Measurements from ENCODE around the gene CWH43.
"Not testable (repeated sequence)": the region's sequence is repeated elsewhere in the genome, so short reads cannot be mapped to it uniquely, and the experiment has no call there.

The CWH43 gene

GRCh38 chr4:48976041-48976440 is 10.0 kb upstream of the CWH43 start:
- no peak for DNase-seq (ENCODE audit: low read depth)

GRCh38 chr4:48979914-48980579 is 6.0 kb upstream of the CWH43 start:
- no peak for DNase-seq (ENCODE audit: low read depth)

GRCh38 chr4:48984005-48984404 is 2.1 kb upstream of the CWH43 start:
- not testable (repeated sequence) for DNase-seq (ENCODE audit: low read depth)

DNA sequence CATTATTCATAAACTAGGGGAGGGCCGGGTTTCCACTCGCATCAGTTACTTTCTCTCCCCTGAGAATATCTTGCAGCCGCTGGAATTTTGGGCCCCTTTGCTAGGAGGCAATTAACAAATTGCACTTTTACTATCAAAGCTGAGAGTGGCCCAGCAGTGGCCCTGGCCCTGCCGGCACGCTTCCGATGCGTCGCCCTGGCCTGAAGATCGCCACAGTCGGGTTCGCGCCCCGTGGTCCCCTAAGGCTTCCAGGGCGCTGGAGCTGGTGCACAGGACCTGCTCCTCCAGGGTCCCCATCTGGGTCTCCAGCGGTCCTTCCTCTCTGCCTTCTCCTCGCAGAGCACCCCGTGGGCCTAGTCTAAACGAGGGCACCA is 486 bp upstream of the CWH43 start:
- DNase-seq (ENCODE audit: low read depth): no peak

GRCh38 chr4:48986654-48987164 is 634 bp downstream of the CWH43 start:
- DNase-seq (ENCODE audit: low read depth): no peak

- no peak for DNase-seq (ENCODE audit: low read depth)
Observed at GRCh38 chr4:48989461-48990203, 3.6 kb downstream of the CWH43 start.

DNA sequence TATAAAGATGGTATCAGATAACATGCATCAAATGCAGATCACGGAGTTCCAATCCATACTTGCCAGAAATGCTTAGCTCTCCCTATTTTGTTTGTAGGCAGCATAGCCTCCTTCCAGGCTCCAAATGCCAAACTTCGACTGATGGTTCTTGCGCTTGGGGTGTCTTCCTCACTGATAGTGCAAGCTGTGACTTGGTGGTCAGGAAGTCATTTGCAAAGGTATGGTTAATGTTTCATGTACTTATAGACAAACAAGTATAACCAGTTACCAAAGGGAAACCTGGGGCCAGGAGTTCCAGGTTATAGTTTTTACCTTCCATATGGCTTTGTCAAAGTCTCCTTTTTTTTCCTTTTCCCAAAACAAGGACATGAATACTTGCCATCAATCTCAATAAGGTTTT is 5.3 kb downstream of the CWH43 start:
- DNase-seq (ENCODE audit: low read depth): no peak

GRCh38 chr4:48997962-48998361 is 11.9 kb downstream of the CWH43 start:
- DNase-seq (ENCODE audit: low read depth): no peak

GRCh38 chr4:48998440-48998839 is 12.4 kb downstream of the CWH43 start:
- no peak for DNase-seq (ENCODE audit: low read depth)

GRCh38 chr4:49000806-49001205 is 14.7 kb downstream of the CWH43 start:
- no peak for DNase-seq (ENCODE audit: low read depth)

DNA sequence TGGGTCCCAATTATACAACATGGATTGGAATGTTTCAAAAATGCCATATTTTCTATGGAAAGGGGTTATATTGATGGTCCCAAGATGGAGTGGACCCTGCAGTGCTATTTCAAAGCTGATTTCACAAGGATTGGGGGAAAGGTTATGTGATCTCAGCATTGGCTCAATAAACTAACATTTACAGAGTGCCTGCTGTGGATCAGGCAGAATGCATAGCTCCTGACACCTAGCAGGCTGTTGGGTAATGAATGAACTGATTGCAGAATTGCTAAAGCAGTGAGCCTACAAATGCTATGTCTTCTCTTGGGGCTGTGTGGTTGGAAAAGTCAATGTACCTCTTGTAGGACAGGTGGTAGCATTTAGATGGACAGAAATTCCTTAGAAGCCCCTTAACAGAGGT is 16.9 kb downstream of the CWH43 start:
- no peak for DNase-seq (ENCODE audit: low read depth)

DNA sequence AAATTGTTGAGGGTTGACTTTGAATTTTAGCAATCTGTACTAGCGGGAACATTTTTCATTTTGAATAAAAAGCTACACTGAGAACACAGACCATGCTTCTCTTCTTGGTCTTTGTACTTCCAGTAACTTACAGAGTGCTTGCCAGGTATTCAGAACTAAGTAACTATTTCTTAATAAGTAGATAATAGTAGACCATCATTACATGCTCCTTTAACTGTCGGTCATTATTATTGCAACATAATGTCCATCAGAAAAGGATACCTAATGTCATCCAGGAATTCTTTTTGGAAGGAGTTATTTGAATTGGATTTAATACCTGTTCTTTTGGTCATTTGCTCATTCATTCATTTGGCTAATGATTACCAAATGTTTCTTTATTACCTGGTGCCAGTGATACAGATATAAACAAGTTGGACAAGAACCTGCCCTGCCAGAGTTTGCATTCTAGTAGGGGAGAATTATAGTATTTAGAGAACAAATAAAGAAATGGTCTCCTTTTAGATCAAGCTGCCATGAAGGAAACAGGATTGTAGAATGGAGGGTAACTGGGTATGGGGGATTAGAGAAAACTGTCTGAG is 32.7 kb downstream of the CWH43 start:
- no peak for DNase-seq (ENCODE audit: low read depth)

DNA sequence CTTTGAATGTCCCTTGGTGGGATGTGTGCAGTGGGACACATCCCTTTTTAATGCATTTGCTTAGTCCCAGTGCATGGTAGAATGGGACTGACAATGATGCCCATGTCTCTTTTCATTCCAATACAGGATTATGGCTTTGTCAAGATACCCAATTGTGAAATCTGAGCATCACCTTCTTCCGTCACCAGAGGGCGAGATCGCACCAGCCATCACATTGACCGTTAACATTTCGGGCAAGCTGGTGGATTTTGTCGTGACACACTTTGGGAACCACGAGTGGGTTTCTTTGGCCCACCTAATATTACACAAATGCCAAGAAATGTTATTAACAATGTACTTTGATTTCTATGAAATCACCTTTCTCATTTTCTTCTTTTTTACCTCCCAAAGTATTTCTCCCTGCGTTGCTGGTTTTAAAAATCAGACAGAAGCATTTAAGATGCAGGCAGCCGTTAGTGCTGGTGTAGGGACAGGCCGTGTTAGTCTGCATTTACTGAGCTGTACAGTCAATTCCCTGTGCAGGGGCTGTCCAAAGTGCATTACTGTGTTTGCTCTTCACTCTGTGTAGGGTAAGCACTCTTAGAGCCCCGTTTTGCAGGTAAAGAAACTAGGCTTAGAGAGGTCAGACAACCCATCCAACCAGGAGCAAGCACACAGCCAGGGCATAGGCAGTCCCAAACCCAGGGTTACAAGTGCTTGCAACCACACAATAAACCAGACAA is 46.5 kb downstream of the CWH43 start:
- no peak for DNase-seq (ENCODE audit: low read depth)

- no peak for DNase-seq (ENCODE audit: low read depth)
Observed at GRCh38 chr4:49036528-49036927, 50.5 kb downstream of the CWH43 start.

DNA sequence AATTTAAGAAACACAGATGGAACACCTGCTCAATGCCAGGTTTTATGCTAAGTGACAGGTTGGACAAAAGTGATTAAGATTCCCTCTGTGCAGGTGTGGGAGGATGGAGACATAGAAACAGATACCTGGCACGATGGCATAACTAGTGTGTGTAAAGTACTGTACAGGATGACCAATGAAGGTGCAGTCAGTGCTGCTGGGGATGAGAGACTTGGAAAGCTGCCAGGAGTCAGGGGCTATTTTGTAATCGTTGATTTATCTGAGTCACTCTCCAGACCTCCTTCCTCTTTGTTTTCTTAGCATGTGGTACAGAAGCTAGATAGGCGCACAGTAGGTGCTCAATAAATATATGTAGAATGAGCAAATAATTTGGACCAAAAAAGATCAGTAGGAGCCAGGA is 58.2 kb downstream of the CWH43 start:
- DNase-seq (ENCODE audit: low read depth): no peak

DNA sequence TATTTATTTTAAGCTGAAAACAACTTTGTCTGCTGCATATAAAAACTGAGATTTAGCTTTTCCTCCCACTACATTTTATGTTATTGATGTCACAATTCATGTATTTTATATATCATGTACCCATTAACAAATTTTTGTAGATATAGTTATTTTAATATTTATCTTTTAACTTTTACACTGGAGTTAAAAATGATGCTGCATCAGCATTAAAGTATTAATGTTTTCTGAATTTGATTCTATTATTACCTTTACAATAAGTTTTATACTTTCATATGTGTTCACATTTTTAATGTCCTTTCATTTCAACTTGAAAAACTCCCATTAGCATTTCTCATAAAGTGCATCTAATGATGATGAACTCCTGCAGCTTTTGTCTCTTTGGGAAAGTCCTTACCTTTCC is 72.2 kb downstream of the CWH43 start:
- DNase-seq (ENCODE audit: low read depth): no peak

DNA sequence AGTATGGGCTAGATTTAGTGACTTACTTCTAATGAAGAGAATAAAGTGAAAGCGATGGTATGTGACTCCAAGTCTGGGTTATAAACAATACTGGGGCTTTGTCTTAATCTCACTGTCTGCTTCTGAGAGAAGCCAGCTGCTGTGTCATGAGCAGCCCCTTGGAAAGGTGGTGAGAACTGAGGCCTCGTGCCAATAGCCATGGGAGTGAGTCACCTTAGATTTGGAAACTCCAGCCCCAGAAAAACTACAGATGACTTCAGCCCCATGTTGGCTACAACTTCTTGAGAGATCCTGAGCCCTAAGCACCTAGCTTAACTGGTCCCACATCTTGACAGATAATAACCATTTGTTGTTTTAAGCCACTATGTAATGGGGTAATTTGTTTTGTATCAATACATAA is 77.6 kb downstream of the CWH43 start:
- no peak for DNase-seq (ENCODE audit: low read depth)

DNA sequence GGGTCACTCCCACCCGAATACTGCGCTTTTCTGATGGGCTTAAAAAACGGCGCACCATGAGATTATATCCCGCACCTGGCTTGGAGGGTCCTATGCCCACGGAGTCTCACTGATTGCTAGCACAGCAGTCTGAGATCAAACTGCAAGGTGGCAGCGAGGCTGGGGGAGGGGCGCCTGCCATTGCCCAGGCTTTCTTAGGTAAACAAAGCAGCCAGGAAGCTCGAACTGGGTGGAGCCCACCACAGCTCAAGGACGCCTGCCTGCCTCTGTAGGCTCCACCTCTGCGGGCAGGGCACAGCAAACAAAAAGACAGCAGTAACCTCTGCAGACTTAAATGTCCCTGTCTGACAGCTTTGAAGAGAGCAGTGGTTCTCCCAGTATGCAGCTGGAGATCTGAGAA is 86.1 kb downstream of the CWH43 start:
- DNase-seq (ENCODE audit: low read depth): not testable (repeated sequence)

DNA sequence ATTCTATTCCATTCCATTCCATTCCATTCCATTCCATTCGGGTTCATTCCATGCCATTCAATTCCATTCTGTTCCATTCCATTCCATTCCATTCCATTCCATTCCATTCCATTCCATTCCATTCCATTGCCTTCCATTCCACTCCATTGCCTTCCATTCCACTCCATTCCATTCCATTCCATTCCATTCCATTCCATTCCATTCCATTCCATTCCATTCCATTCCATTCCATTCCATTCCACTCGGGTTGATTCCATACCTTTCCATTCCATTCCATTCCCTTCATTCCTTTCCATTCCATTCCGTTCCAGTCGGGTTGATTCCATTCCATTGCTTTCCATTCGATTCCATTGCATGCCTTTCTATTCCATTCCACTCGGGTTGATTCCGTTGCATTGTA is 105.8 kb downstream of the CWH43 start:
- not testable (repeated sequence) for DNase-seq (ENCODE audit: low read depth)

DNA sequence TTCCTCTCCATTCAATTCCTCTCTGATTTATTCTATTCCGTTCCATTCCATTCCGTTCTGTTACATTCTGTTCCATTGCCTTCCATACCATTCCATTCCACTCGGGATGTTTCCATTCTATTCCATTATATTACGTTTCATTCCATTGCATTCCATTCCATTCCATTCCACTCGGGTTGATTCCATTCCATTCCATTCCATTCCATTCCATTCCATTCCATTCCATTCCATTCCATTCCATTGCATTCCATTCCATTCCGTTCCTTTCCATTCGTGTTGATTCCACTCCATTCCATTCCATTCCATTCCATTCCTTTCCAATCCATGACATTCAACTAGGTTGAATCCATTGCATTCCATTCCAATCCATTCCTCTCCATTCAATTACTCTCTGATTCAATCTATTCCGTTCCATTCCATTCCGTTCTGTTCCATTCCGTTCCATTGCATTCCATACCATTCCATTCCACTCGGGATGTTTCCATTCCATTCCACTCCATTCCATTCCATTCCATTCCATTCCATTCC is 106.6 kb downstream of the CWH43 start:
- not testable (repeated sequence) for DNase-seq (ENCODE audit: low read depth)

- not testable (repeated sequence) for DNase-seq (ENCODE audit: low read depth)
Observed at GRCh38 chr4:49096215-49096614, 110.1 kb downstream of the CWH43 start.

- not testable (repeated sequence) for DNase-seq (ENCODE audit: low read depth)
Observed at GRCh38 chr4:49096627-49097026, 110.6 kb downstream of the CWH43 start.

All from stimulated activated CD8-positive, alpha-beta memory T cell treated with anti-CD3 and anti-CD28 coated beads, Interleukin-4, amount 100 ng/mL, for 24 hours (primary cell).